Left lung (tissue), 10 donors: Measurements from ENCODE around the gene ZNF19. TPM values are rescaled to one million over a fixed set of nuclear protein-coding genes. Genes with fewer than 3 reads are reported as not detected.

Experiments used
- ATAC-seq: fragments of 200-7000 bp; cut with Tn5 transposase; one replicate; pipeline ENCODE4 v1.9.1; 2020; ENCODE audit warnings: moderate library complexity
- DNase-seq, 4 donors: peaks; one replicate each; pipeline ENCODE4 v3.0.0-alpha.2; 2013 to 2020
- H3K27ac ChIP-seq, 2 donors: fragments of 200-600 bp; sonication (generic) in 1 of 2; one replicate each; pipeline versions ENCODE4 v1.5.0 to v1.8.0; 2020 to 2021
- H3K27me3 ChIP-seq, 2 donors: fragments of 200-600 bp; sonication (generic) in 1 of 2; one replicate each; pipeline versions ENCODE4 v1.5.0 to v1.8.0; 2020 to 2021
- H3K36me3 ChIP-seq, 2 donors: fragments of 200-600 bp; sonication (generic) in 1 of 2; one replicate each; pipeline versions ENCODE4 v1.5.0 to v1.8.0; 2020 to 2021
- H3K4me1 ChIP-seq, 2 donors: fragments of 200-600 bp; one replicate each; pipeline ENCODE4 v1.8.0; 2021
- H3K4me3 ChIP-seq, 2 donors: fragments of 200-600 bp; sonication (generic) in 1 of 2; one replicate each; pipeline versions ENCODE4 v1.5.0 to v1.8.0; 2020 to 2021; ENCODE audit warnings: mild to moderate bottlenecking in 1 of 2
- H3K9me3 ChIP-seq, 2 donors: fragments of 200-600 bp; sonication (generic) in 1 of 2; one replicate each; pipeline versions ENCODE4 v1.5.0 to v1.8.0; 2020 to 2021
- CTCF ChIP-seq, 2 donors: fragments of 200-600 bp; sonication (generic) in 1 of 2; IDR thresholded peaks; one replicate each; pipeline versions ENCODE4 v1.5.0 to v1.8.0; 2021; ENCODE audit warnings: antibody characterized with exemption in 2 of 2
- intact Hi-C, 2 donors: fragments of 100-400 bp; cut with DNase I; formaldehyde crosslinking; loops; one replicate each; pipeline versions ENCODE4 v1.11.2 to v1.14.2; 2022
- polyA plus RNA-seq, 6 donors: library from polyadenylated mRNA; unstranded; fragments of 120-200 nt; gene quantifications; one replicate each; pipeline ENCODE4 v1.2.1, GENCODE V29; 2013; ENCODE audit not compliant: insufficient read length in 6 of 6
- total RNA-seq, 2 donors: library from RNA; stranded (reverse); fragmentation: NEBNext Ultra II Directional; extraction: Animal tissue kit (Norgen Biotek cat#: 25700); gene quantifications; one replicate each; pipeline ENCODE4 v1.2.1, GENCODE V29; 2021
- donor health status: DM: no; HTN: yes; CAD: no.
- donor health status: DM: no; HTN: no; CAD: no.

The ZNF19 gene
- total and polyA plus RNA-seq, 8 donors: 6.9 to 13.9 (median 10.9) TPM

- Histone ChIP-seq H3K36me3 (peaks cover 0 to 33% of the 10 kb centered on the region in 2 donors), H3K4me1 (no peaks in the 10 kb centered on the region), H3K27ac (no peak overlapping the region), H3K27me3 (no peaks in the 10 kb centered on the region), H3K9me3 (no peaks in the 10 kb centered on the region), H3K4me3 (no peak overlapping the region)
- ATAC-seq (no peak), DNase-seq (no peak)
- no peak for TF ChIP-seq CTCF (IDR thresholded peaks at IDR 0.05)
- intact Hi-C loops: no loop called here
These were observed 16.2 kb downstream of the ZNF19 start for GRCh38 chr16:71472931-71473330.

- no peak for TF ChIP-seq CTCF (IDR thresholded peaks at IDR 0.05)
- Histone ChIP-seq H3K4me1 (no peaks in the 10 kb centered on the region), H3K27ac (no peak overlapping the region), H3K4me3 (no peak overlapping the region), H3K27me3 (no peaks in the 10 kb centered on the region), H3K36me3 (peaks cover 0 to 25% of the 10 kb centered on the region in 2 donors), H3K9me3 (no peaks in the 10 kb centered on the region)
- no peak for DNase-seq
- intact Hi-C loops: no loop called here
- ATAC-seq: no peak
These were observed 17.1 kb downstream of the ZNF19 start for GRCh38 chr16:71472051-71472450.

GRCh38 chr16:71467810-71468209 lies 21.3 kb downstream of the ZNF19 start:
- Histone ChIP-seq H3K36me3 (no peaks in the 10 kb centered on the region), H3K27ac (no peak overlapping the region), H3K4me3 (no peak overlapping the region), H3K4me1 (peaks cover under 1 to 2% of the 10 kb centered on the region in 2 donors), H3K27me3 (no peaks in the 10 kb centered on the region), H3K9me3 (no peaks in the 10 kb centered on the region)
- DNase-seq (peak in 2 of 4 donors; percentile 14 to 49), ATAC-seq (peak; percentile 79)
- intact Hi-C loops: no loop called here
- no peak for TF ChIP-seq CTCF (IDR thresholded peaks at IDR 0.05)

GRCh38 chr16:71464231-71464630 lies 24.9 kb downstream of the ZNF19 start:
- Histone ChIP-seq H3K4me1 (peaks cover 5 to 21% of the 10 kb centered on the region in 2 donors), H3K9me3 (no peaks in the 10 kb centered on the region), H3K36me3 (no peaks in the 10 kb centered on the region), H3K27ac (no peak overlapping the region), H3K27me3 (no peaks in the 10 kb centered on the region), H3K4me3 (no peak overlapping the region)
- DNase-seq (no peak), ATAC-seq (no peak)
- intact Hi-C loops: no loop called here
- no peak for TF ChIP-seq CTCF (IDR thresholded peaks at IDR 0.05)

- peaks cover 0 to under 1% of the 10 kb centered on the region in 2 donors for H3K36me3 ChIP-seq
- peak within 1 kb of the TSS; percentile 83 for H3K27ac ChIP-seq
- intact Hi-C loops: no loop called here
- peak; percentile 85 to 98 (median 90) for DNase-seq
- H3K9me3 ChIP-seq: no peaks in the 10 kb centered on the region
- peak within 1 kb of the TSS; percentile 73 to 93 for H3K4me3 ChIP-seq
- H3K4me1 ChIP-seq: peaks cover 5 to 21% of the 10 kb centered on the region in 2 donors
- no peaks in the 10 kb centered on the region for H3K27me3 ChIP-seq
- peak; percentile 100 for ATAC-seq
- TF ChIP-seq CTCF (IDR thresholded peaks at IDR 0.05): no peak
These were observed 27.2 kb downstream of the ZNF19 start, which contains the start of gene ZNF23 for GRCh38 chr16:71461686-71462648. TSS of gene ZNF23 (minus strand) at chr16:71462247. CDS start at chr16:71456796, 5,451 bp downstream.
